Stimulated activated CD4-positive, alpha-beta T cell treated with anti-CD3 and anti-CD28 coated beads, Interleukin-12 subunit alpha, Interleukin-12 subunit beta, amount 100 ng/mL, for 48 hours (primary cell): ENCODE measurements around the gene ALB.

ENCODE experiments used
- DNase-seq, 3 donors: peaks; one replicate each; pipeline ENCODE4 v3.0.0-alpha.2; 2020; ENCODE audit warnings: low read depth in 2 of 3, low spot score in 1 of 3

ALB gene

DNA sequence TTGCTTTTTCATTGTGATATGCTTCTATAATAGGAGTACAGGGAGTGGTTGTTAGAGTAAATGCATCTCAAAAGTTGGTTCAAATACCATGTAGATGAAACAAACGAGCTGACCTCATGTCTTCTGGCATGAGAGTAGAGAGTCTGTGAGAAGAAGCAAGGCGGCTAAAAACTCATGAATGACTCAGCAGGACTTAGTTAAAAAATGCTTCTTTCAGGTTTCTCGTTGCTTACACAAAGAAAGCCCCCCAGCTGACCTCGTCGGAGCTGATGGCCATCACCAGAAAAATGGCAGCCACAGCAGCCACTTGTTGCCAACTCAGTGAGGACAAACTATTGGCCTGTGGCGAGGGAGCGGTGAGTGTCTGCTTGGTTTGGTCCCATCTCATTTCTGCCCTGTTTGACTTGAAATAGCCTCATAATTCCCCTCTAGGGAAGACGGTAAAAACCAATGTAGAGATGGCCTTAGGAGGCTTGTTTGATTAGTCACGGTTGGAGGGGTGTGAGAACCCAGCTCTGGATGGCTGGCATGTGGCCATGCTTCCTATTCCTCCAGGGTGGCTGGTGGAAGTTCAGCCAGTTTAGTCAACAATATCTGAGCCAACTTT is 46.4 kb downstream of the ALB start:
- no peak for DNase-seq

GRCh38 chr4:73451404-73451803 is 47.3 kb downstream of the ALB start:
- DNase-seq, result no peak

DNA sequence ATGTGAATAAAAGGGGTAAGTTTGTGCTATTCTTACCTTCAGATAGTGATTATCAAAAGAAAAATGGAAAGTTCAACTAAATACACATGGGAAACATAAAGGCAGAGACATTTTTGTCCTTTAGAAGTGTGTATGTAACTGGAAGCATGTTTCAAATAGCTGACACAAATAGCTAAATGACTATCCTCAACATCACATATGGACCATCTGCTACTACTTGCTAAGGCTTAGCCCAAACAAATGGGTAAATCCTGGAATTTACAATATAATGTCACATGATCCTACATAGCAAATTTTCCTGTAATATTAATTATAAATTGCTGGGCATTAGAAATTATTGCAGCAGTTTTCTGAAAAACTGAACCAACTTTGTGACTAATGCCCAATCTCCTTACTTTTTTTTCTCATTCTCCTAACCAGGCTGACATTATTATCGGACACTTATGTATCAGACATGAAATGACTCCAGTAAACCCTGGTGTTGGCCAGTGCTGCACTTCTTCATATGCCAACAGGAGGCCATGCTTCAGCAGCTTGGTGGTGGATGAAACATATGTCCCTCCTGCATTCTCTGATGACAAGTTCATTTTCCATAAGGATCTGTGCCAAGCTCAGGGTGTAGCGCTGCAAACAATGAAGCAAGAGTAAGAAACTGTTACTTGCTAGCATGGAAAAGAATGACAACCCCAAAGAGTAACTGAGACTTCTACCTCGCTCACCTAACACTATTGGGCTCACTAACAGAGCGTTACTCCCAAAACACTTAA is 48.1 kb downstream of the ALB start:
- DNase-seq, result no peak

DNA sequence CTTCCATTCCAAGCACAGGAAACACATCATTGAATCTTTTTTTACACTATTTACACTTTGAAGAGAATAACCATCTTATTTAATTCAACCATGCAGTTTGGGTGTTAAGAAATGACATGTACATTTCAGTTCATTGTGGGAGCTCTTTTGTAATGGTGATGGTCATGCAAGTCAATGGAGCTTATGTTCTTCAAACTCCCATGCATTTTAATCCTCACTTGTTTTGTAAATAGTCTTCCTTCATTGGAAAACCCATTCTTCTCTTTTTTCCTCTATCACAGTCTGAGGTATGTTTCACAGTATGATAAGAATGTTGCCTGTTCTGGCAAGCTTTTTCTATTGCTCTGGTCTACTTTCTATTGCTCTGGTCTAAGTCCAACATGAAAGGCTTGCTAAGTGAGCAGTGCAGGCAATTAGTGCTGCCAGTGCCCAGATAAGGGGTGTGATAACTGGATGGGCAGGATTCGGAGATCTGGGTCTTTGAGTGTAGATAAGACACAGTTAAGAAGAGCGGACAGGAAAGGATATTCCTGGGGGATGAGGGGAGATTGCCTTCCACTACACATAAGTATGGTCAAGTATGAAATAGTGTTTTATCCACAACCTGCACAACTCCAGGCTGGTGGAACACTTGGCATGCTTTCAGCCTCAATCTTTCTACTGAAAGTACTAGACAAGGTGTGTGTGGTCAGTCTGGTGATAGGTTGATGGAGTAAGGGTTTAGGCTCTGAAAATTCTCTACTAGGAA is 49.0 kb downstream of the ALB start:
- no peak for DNase-seq

GRCh38 chr4:73453701-73454005 is 49.6 kb downstream of the ALB start:
- no peak for DNase-seq

DNA sequence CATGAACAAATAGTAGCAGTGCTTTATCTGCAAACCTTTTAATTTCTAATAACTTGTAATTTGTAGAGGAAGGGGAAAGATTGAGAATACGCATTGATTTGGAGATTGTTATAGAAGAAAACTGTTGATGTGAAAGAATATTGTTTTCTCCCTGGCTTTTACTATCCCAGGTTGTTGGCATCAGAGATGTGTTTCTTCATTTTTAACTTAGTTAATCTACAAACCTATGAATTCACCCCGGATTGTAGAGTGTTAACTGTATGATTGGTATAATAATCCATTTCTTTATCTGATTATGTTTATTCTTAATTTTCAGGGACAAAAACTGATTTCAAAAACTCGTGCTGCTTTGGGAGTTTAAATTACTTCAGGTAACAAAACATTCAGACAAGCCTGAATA is 50.8 kb downstream of the ALB start:
- DNase-seq, result no peak

GRCh38 chr4:73456177-73457022 is 52.3 kb downstream of the ALB start:
- no peak for DNase-seq

GRCh38 chr4:73458184-73459047 is 54.3 kb downstream of the ALB start:
- DNase-seq, result no peak

GRCh38 chr4:73459048-73459421 is 54.9 kb downstream of the ALB start:
- DNase-seq, result no peak

DNA sequence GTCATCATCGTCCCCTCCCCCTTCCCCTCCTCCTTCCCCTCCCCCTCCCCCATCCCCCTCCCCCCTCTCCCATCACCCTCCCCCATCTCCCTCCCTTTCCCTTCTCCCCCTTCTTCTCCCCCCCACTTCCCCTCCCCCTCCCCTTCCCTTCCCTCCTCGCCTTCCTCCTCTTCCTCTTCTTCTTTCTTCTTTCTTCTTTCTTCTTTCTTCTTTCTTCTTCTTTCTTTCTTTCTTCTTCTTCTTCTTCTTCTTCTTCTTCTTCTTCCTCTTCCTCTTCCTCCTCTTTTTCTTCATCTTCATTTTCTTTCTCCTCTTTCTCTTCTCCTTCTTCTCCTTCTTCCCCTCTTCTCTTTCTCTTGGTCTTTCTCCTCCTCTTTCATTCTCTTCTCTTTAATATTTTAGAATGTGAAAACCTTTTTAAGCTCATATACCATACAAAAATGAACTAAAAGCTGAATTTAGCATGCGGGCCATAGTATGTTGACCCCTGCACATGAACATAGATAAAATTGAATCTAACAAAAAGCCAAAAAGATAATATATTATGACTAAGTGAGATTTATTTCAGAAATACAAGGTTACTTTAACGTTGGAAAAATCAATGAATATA is 56.9 kb downstream of the ALB start:
- DNase-seq, result no peak

GRCh38 chr4:73468170-73468569 is 64.1 kb downstream of the ALB start:
- no peak for DNase-seq

GRCh38 chr4:73470728-73471127 is 66.6 kb downstream of the ALB start:
- no peak for DNase-seq
